G401 (cell line): Measurements from ENCODE around the gene ADORA2B. TPM values are rescaled to one million over a fixed set of nuclear protein-coding genes. Genes with fewer than 3 reads are reported as not detected.
"Not testable (repeated sequence)": the region's sequence is repeated elsewhere in the genome, so short reads cannot be mapped to it uniquely, and the experiment has no call there.

Experiments
- DNase-seq: peaks from one replicate; pipeline ENCODE4 v3.0.0-alpha.2; 2015; ENCODE audit warnings: low spot score
- in situ Hi-C: cut with HindIII; loops from 2 replicates; pipeline ENCODE4 v1.10.0; 2016; ENCODE audit warnings: low sequenced_read_pairs, mixed read lengths
- total RNA-seq: library from RNA; depleted of rRNA; stranded (reverse); fragments of >200 nt; shearing (Covaris generic); gene quantifications from 2 replicates; pipeline ENCODE4 v1.2.3, GENCODE V29; 2014

Gene ADORA2B
- total RNA-seq, 1 experiment from 2014 or later = 23.7 TPM

DNA sequence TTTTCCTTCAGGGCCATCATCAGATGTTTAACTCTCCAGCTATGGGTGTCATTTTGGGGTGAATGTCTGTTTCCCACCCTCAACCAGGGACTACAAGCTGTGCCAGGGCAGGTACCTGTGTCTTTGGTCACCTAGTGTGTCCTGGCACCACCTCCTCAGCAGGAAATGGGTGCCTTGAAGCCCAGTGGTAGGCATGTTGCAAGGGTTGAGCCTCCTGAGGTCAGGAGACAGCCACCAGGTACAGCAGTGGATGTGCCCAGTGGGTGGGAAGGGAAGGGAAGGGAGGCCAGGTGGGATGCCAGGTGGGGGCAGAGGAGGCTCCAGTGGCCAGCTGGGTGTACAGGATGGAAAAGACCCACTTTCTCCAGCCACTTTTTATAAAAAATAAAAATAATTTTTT is 25.5 kb upstream of the ADORA2B start:
- in situ Hi-C loops = no loop called here
- DNase-seq = no peak

DNA sequence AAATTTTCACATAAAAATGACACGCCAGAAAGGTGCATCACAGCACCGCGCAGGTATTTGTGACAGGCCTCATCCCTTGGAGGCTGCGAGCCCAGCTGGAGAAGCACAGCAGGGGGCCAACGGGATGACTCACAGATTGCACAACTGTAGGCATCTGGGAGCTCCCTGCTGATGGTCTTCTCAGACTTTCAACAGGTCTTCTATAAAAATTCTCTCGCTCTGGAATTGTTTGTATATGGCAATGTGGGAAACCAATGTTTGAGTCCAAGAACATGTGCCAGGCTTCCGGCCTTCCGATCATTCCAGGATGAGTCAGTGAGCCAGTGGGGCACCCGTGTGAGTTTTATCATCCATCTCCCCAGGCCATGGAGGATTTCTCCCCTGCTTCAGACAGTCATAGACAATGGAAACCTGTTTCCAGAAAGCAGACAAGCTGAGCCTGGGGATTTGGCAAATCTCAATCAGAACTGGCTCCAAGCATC is 24.1 kb upstream of the ADORA2B start:
- no peak for DNase-seq
- in situ Hi-C loops = no loop called here

DNA sequence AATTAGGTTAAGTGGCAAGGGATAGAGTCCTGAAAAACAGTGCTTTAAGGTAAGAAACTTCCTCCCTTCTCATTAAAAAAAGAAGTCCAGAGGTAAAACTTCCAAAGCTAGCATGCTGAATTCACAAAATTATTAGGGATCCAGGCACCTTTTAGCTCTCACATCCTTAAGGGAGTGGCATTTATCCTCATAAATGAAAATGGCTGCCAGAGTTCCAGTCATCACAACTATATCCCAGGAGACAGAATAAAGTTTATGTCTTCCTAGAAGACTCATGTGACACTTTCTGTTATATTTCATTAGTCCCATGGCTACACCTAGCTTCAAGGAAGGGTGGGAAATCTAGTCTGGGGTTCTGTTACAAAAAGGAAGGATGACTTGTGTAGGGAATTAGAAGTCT is 23.3 kb upstream of the ADORA2B start:
- in situ Hi-C loops = no loop called here
- DNase-seq = no peak

DNA sequence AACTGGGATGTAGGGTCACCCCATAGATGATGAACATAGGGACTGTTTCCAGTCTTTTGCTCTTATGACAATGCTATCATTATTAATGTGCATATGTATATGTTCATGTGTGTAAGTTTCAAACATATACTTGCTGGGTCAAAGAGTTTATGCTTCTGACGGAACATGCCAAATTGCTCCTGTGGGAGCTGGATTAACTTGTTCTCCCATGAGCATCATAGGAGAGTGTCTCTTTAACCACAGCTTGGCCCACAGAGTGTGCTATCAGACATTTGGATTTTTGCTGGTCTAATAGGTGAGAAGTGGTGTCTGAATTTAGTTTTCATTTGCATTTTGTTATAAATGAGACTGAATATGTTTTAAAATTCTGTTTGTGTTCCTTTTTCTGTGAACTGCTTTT is 22.3 kb upstream of the ADORA2B start:
- in situ Hi-C loops = no loop called here

DNA sequence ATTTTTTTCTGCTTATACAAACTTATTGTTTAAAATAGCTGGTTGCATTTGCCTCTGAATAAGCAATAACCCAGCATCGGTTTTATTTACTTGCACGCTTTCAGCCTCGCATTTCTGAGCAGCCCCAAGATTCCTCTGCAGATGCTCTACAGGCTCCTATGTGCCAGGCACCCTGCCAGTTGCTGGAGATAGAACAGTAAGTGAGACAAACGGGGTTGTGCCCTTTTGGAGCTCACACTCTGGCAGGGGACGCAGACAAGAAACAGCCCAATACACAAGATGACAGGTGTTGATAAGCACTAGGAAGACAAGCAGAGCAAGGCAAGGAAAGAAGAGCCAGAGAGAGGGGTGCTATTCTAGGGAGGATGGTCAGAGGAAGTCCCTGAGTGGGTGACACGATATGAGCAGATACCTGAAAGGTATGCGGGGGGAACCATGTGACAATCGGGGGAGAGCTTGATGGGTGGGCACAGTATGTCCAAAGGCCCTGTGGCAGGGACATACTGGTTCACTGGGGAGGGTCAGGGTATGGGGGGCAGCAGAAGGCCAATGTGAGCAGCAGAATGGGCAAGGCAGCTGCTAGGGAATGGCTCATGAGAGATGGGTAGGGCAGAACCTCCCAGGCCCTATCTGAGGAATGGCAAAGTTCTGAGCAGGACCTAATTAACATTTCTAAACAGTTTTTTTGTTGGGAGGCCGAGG is 18.7 kb upstream of the ADORA2B start:
- DNase-seq = no peak
- in situ Hi-C loops = no loop called here

More for the DNA sequence above, 22.3 kb upstream of the ADORA2B start:
- no peak for DNase-seq

DNA sequence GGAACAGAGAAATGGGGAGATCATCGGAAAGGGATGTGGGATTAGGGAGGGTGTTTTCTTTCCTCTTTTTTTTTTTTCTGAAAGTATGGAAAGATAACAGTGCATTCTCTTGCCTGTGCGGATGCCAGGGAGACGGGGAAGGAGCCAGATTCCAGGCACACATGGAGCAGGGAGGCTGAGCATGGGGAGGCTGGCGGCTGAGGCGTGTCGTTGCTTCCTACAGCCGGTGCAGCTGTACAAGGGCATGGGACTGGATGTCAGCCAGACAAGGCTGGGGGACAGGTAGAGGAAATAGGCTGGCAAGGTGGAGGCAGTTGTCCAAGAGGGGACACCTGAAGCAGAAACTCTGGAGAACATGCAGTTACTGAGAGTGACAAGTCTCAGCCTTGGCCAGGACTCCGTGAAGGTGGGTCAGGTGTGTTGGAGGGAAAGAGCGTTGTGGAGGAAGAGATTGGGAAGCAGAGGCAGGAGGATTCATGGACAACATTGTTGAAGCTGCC is 16.6 kb upstream of the ADORA2B start:
- DNase-seq = no peak
- in situ Hi-C loops = no loop called here

DNA sequence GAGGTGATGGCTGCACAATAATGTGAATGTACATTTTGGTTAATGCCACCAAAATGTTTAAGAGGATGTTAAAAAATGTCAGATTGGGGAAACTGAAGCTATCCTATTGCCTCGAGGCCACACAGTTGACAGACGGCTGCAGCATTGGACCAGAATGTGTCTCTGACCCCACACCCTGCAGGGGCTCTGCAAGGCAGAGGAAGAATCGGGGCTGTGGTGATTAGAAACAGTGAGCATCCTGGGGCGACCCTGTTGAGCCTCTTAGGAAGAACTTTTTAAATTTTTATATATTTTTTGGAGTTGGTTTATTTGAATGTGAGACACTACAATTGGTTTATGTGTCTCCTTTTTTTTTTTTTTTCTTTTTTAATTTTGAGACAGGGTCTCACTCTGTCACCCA is 15.0 kb upstream of the ADORA2B start:
- no peak for DNase-seq
- in situ Hi-C loops = no loop called here

DNA sequence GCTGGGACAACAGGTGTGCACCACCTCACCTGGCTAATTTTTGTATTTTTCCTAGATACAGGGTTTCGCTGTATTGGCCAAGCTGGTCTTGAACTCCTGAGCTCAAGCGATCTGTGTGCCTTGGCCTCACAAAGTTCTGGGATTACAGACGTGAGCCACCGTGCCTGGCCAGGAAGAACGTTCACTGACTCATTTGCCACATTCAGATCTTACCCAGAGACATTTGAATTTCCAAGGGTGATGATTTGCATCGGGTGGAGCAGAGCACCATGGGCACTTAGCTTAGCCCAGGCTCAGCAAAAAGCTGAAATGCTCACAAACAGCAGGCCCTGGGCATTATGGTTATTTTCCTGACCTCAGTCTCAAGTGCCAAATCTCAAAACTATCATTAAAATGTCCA is 14.5 kb upstream of the ADORA2B start:
- DNase-seq = no peak
- in situ Hi-C loops = no loop called here

DNA sequence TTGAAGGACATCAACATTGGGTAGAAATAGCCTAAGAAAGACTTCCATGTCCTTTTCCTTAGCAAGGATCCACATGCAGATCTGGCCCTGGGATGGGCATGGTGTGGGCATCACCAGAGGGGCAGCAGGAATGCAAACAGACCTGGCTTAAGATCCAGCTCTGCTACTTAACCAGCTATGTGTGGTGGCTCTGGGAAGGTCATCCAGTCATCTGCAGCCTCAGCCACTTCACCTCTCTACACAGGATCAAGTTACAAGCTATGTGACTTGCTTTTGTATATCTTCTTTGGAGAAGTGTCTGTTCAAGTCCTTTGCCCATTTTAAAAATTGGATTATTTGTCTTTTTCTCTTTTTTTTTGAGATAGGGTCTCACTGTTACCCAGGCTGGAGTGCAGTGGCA is 13.5 kb upstream of the ADORA2B start:
- DNase-seq = no peak
- in situ Hi-C loops = no loop called here

DNA sequence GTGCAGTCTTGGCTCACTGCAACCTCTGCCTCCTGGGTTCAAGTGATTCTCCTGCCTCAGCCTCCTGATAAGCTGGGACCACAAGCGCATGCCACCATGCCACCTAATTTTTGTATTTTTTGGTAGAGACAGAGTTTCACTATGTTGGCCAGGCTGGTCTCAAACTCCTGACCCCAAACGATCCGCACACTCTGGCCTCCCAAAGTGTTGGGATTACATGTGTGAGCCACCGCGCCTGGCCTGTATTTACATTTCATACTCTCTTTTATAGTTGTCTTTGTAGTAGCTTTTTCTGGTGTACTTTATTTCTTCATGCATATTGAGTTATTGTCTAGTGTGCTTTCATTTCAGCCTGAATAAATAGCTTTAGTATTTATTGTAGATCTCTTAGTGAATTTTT is 10.1 kb upstream of the ADORA2B start:
- in situ Hi-C loops = no loop called here
- no peak for DNase-seq

DNA sequence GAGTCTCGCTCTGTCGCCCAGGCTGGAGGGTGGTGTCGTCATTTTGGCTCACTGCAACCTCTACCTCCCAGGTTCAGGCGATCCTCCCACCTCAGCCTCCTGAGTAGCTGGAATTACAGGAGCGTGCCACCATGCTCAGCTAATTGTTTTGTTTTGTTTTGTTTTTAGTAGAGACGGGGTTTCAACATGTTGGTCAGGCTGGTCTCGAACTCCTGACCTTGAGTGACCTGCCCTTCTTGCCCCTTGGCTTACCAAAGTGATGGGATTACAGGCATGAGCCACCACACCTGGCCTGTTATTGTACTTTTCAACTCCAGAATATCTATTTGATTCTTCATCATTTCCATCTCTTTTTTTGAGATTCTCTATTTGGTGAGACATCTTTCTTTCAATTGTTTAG is 9.0 kb upstream of the ADORA2B start:
- in situ Hi-C loops = no loop called here
- no peak for DNase-seq

DNA sequence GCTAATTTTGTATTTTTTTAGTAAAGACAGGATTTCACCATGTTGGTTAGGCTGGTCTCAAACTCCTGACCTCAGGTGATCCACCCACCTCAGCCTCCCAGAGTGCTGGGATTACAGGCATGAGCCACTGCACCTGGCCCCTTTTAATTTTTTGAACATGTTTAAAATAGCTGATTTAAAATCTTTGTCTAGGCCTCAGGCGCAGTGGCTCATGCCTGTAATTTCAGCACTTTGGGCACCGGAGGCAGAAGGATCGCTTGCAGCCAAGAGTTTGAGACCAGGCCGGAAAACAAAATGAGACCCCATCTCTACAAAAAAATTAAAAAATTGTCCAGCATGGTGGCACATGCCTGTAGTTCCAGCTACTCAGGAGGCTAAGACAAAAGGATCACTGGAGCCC is 8.4 kb upstream of the ADORA2B start:
- in situ Hi-C loops, DNase-seq: not testable (repeated sequence)

DNA sequence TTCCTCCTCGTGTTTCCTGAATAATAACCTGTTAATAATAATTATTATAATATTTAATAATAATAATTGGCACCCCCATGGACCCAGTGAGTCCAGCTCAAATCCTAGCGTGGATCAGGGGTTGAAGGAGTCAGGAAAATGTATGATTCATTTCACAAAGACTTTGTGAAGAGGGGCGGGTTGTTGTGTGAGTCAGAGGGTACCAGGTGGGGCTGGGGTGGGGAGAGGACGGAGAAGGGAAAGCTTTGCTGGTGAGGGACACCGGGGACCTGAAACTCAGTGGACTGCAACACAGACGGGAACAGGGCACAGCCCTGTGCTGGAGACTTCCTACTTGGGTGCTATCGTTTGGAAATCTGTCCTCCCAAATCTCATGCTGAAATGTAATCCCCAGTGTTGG is 3.1 kb upstream of the ADORA2B start:
- no peak for DNase-seq
- in situ Hi-C loops = no loop called here

DNA sequence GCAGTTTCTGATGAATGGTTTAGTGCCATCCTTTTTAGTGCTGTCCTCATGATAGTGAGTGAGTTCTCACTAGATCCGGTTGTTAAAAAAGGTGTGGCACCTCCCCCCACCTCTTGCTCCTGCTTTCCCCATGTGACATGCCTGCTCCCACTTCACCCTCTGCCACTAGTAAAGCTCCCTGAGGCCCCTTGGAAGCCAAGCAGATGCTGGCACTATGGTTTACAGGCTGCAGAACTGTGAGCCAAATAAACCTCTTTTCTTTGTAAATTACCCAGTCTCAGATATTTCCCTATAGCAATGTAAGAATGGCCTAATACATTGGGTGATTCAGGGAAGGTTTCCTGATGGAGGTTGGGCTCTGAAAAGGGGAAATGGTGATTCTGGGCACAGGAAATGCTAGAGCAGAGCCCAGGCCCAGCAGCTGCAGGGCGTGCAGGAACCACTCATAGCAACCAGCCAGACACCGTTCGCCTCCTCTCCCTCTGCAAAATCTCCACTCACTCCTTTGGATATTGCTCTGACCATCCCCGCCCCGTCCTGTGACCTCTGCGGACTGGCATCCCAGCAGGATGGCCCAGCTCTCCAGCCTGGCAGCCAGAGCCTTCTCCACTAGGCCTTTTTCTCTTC is 2.6 kb upstream of the ADORA2B start:
- DNase-seq = no peak
- in situ Hi-C loops = no loop called here

DNA sequence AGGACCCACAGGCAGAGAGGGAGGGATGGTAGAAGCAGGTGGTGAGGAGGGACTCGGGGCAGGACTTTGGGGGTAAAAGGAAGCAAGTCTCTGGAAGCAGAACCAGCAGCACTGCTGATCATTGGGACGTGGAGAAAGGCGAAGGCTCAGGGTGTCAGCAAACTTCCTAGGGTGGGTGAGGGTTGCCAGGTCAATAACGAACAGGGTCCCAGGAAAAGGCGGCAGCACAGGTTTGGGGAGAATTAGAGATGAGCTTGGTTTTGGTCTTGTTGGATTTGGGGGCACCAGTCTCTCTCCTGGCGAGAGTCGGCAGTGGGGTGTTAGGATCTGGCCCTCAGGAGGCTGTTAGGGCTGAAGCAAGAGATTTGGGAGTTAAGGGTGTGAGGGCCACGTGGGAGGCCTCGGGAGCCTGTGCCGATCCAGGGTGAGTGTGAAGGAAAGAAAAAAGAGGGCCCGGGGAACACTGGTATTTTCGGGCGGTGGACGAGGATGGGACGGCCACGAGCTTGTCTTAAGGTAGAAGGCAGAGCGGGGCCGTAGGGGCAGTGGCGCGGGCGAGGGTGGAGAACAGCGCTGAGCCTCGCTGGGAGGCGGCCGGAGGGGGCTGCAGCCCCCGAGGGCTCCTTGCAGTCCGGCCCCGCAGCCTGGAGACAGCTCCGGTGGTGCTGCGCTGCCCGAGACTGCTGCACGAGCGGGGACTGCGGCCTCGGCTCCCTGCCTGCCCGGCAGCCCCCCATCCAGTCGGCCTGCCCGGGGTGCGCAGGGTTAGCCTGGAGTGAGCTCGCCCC is 765 bp upstream of the ADORA2B start:
- in situ Hi-C loops = no loop called here
- DNase-seq = no peak

DNA sequence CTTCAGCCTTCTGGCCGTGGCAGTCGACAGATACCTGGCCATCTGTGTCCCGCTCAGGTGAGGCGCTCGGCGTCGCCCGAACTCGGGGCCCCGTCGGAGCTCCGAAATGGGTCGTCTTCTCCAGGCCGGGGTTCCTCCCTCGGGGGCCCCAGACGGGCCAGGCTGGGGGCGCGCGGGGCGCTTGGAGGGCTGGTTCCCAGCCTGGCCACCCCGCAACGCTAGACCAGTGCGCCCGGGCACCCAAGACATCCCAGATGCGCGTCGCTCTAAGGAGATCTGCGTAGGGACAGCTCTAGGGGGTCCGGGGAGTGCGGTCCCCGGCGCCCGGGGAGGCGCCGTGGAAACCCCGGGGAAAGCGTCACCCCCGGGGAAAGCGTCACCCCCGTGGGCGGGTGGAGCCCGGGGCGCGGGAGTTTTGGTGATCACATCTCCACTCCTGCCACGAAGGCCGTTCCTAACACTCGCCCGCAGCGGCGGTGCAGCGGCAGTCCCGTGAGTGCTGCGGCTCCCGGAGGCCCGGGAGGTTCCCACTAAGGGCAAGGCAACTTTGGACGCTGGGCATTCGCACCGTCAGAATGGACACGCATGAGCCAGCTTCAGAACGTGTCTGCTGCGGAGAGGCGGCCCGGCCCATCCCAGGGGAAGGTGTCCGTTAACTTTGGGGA is 729 bp downstream of the ADORA2B start:
- in situ Hi-C loops = no loop called here
- DNase-seq = no peak

DNA sequence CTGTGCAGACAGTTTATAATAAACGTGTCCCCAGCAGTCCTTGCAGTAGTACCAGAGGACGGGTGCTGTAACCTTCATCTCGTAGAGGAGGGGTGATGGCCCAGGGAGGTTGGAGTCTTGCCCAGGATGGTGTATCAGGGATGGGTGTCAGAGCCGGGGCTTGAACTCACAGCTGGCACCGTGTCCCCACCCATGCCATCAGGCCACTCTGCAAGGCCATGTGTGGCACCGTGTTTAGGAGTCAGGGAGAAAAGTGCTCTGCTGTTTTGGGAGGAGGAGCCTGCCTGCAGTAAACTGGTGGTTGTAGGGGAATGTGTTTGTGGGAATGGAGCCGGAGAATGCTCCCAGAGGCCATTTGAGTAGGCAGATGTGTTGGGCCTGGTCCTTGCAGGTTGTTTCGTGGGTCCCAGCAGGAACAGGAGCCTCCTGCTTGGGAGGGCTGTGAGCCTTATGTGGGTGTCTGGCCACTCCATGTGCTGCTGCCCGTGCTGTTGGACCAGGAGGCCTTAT is 1.7 kb downstream of the ADORA2B start:
- in situ Hi-C loops = no loop called here
- no peak for DNase-seq

DNA sequence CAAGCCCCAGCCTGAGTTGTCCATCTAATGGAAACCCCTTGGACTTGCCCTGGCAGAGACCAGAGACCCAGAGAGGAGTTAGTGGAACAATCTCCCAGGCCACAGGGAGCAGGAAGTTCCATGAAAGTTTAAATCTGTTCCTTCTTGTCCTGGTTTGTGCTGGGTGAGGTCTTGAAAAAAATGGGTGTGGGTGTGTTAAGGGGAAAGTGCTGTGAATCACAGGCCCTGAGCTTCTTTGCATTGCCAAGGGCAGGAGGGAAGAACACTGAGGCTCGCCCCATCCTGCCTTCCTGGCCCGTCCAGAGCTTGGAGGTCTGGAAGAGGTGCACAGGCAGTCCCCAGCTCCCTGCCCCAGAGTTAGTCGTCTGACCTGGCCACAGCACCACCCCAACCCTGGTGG is 2.3 kb downstream of the ADORA2B start:
- in situ Hi-C loops = no loop called here
- DNase-seq = no peak

DNA sequence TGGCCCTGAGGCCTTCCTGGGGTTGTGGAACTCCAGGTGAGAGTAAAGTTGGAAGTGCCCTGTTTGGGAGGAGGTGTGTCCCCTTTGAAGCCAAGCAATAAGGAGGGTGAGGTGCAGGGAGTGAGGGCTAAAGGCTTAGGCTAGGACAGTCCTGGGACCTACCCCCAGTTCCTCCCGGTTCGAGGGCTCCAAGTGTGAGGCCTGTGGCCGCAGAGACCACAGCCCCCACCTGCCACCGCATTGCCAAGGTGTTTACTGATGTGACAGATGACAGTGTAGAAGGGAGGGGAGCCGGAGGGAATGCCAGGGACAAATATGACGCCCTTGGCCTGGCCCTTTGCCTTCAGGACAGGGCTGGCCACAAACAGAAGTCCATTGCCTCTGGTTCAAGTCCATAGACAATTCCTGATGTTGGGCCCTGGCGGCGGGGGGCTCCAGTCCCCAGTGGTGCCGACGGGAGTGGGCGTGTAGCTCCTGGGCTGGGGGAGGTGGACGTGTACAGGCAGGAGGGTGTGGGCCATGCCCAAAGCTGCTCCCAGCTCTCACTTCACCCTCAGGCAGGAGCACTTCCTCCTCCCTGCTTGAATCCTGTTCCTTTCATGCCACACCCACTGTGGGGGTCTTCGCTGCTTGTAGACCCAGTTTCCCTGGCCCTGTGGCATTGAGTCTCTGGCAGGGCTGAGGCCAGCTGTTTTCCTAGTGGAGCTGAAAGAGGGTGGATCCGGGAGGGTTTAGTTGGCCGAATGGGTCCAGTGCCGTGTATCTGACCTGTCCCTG is 3.2 kb downstream of the ADORA2B start:
- in situ Hi-C loops = no loop called here
- no peak for DNase-seq
